Esophagus muscularis mucosa (tissue), 4 donors: ENCODE measurements around the gene HNRNPA0.

ENCODE experiments used
- EP300 ChIP-seq: sonication (generic); formaldehyde crosslinking; IDR thresholded peaks from one replicate; pipeline ENCODE4 v1.6.1; 2017; ENCODE audit warnings: antibody characterized with exemption
- POLR2A ChIP-seq: fragments of 450-650 bp; IDR thresholded peaks from one replicate; pipeline ENCODE4 v1.6.1; 2017; ENCODE audit warnings: antibody characterized with exemption, moderate library complexity, mild to moderate bottlenecking, low read depth
- TF ChIP-seq, protein P1 (sequence below), 3 experiments: fragments of 200-600 bp in 2 of 3; fragments of 450-650 bp in 1 of 3; sonication (generic) in 2 of 3; IDR thresholded peaks; one replicate each; pipeline ENCODE4 v1.5.1; 2017 to 2019; ENCODE audit warnings: antibody characterized with exemption in 3 of 3, mild to moderate bottlenecking in 2 of 3, moderate library complexity in 1 of 3

DNA sequence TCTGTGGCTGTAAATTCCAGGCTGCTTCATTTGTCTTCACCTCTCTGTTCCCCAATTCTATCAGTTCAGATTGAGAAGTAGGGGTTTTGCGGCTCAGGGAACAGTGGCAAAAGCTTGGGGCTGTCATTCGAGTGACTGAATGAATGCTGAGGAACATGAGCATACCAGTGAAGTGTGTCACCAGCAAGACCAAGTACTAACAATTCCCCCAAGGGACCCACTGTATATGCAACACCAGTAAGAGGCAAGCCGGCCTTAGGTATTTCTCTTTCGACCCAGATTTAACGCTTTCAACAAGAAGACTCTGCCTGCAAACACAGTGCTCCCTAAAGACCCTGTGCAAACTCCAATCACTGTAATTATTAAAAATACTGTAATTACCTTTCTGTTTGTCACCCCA, 44.1 kb downstream of the HNRNPA0 start:
- TF ChIP-seq, protein P1, sequence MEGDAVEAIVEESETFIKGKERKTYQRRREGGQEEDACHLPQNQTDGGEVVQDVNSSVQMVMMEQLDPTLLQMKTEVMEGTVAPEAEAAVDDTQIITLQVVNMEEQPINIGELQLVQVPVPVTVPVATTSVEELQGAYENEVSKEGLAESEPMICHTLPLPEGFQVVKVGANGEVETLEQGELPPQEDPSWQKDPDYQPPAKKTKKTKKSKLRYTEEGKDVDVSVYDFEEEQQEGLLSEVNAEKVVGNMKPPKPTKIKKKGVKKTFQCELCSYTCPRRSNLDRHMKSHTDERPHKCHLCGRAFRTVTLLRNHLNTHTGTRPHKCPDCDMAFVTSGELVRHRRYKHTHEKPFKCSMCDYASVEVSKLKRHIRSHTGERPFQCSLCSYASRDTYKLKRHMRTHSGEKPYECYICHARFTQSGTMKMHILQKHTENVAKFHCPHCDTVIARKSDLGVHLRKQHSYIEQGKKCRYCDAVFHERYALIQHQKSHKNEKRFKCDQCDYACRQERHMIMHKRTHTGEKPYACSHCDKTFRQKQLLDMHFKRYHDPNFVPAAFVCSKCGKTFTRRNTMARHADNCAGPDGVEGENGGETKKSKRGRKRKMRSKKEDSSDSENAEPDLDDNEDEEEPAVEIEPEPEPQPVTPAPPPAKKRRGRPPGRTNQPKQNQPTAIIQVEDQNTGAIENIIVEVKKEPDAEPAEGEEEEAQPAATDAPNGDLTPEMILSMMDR (IDR thresholded peaks at IDR 0.05) = no peak
- TF ChIP-seq POLR2A = no peak
- TF ChIP-seq EP300 = no peak
